HG02571 (cell line): ENCODE results near the gene PCDHB12.
"Not testable (repeated sequence)": the region's sequence is repeated elsewhere in the genome, so short reads cannot be mapped to it uniquely, and the experiment has no call there.

Experiments
- ATAC-seq: cut with Tn5 transposase; IDR thresholded peaks from one replicate; pipeline ENCODE4 v1.9.1; 2021; ENCODE audit warnings: mild to moderate bottlenecking, moderate library complexity; ENCODE audit not compliant: unreplicated experiment

Gene PCDHB12

DNA sequence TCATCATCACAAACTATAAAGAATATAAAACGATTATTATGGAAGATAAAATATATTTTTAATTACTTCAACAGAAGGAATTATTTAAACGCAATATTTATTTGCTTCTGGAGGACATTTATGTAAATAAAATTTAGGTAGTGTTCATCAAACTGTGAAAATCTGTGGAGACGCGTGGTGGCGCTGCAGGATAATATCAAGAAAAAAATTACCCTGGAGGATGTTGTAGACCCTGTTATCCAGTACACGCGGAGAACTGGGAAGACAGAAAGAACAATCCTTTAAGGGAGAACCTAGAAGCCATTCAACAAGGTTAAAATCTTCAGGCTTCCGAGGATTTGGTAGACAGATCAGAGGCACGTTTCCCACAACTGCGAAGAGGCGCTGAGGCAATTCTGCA lies at the start of gene PCDHB12:
PCDHB12 (plus strand) TSS at position 242 of the 400 bp plus-strand sequence. CDS start 189 bp downstream, outside the sequence.
- ATAC-seq = no peak

DNA sequence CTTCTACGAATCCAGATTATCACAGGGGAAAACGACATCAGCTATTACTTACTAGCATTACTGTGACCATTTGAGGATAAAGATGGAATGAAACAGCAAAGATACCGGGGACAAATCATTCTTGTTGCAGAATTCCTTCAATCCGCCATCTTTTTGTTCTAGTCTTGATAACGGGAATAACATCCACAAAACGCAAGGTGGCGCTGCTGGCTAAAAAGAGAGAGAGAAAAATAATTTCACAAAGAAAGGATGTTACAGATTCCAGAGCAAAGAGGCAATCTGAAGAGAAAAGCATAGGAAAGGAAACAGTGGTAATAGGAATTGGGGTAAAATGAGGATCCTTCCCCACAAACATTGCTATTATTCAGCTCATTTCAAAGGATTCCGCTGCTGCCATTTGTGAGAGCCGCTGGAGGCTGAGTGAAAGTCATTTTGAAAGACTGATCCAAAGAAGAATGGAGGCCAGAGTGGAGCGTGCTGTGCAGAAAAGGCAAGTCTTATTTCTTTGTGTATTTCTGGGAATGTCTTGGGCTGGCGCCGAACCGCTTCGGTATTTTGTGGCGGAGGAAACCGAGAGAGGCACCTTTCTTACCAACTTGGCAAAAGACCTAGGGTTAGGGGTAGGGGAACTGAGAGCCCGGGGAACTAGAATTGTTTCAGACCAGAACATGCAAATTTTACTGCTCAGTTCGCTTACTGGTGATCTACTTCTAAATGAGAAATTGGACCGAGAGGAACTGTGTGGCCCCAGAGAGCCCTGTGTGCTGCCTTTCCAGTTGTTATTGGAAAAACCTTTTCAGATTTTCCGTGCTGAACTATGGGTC lies 35.9 kb upstream of the PCDHB12 start, which contains the start of gene PCDHB7:
PCDHB7 (plus strand) TSS at position 264 of the 824 bp plus-strand sequence; CDS start at position 456, 192 bp downstream.
- no peak for ATAC-seq

DNA sequence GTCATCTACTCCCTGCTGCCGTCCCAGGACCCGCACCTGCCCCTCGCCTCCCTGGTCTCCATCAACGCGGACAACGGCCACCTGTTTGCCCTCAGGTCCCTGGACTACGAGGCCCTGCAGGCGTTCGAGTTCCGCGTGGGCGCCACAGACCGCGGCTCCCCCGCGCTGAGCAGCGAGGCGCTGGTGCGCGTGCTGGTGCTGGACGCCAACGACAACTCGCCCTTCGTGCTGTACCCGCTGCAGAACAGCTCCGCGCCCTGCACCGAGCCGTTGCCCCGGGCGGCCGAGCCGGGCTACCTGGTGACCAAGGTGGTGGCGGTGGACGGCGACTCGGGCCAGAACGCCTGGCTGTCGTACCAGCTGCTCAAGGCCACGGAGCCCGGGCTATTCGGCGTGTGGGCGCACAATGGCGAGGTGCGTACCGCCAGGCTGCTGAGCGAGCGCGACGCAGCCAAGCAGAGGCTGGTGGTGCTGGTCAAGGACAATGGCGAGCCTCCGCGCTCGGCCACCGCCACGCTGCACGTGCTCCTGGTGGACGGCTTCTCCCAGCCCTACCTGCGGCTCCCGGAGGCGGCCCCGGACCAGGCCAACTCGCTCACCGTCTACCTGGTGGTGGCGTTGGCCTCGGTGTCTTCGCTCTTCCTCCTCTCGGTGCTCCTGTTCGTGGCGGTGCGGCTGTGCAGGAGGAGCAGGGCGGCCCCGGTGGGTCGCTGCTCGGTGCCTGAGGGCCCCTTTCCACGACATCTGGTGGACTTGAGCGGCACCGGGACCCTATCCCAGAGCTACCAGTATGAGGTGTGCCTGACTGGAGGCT lies 34.0 kb upstream of the PCDHB12 start:
- not testable (repeated sequence) for ATAC-seq

DNA sequence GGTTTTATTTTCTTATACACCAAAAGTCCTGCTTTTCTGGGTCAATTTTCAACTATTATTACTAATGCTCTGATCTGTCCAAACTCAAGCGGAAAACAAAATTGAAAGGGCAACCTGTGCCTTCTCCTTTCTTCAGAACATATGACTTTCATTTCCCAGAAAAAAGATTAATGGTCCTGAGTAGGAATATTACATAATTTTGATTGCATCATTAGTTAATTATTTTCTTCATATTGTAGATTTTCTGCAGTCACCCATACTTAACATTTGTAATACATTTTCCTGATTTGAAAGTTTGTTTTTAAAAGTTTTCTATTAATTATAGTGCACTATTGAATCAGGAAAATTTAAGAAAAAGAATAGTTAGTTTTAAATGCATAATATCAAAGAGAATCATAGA lies 32.6 kb upstream of the PCDHB12 start:
- no peak for ATAC-seq

DNA sequence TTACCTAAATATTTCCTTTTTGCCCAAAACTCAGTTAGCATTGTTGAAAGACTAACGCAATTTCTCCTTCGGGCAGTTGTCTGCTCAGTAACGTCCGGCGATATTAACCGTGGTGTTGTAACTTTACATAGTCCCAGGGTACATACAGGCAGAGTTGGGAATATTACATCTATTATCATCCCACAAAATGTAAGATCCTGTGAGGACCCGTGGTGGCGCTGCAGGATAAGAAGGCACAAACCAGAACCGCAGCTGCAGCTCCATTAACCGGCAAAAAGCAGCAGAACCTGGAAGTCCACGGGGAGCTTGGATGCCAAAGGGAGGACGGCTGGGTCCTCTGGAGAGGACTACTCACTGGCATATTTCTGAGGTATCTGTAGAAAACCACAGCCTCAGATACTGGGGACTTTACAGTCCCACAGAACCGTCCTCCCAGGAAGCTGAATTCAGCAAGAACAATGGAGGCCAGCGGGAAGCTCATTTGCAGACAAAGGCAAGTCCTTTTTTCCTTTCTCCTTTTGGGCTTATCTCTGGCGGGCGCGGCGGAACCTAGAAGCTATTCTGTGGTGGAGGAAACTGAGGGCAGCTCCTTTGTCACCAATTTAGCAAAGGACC lies 30.8 kb upstream of the PCDHB12 start, which contains the start of gene PCDHB8:
PCDHB8 (plus strand) TSS at position 214 of the 615 bp plus-strand sequence; CDS start at position 459, 245 bp downstream.
- not testable (repeated sequence) for ATAC-seq

DNA sequence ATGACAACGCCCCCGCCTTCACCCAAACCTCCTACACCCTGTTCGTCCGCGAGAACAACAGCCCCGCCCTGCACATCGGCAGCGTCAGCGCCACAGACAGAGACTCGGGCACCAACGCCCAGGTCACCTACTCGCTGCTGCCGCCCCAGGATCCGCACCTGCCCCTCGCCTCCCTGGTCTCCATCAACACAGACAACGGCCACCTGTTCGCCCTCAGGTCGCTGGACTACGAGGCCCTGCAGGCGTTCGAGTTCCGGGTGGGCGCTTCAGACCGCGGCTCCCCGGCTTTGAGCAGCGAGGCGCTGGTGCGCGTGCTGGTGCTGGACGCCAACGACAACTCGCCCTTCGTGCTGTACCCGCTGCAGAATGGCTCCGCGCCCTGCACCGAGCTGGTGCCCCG lies 29.1 kb upstream of the PCDHB12 start:
- ATAC-seq = not testable (repeated sequence)

DNA sequence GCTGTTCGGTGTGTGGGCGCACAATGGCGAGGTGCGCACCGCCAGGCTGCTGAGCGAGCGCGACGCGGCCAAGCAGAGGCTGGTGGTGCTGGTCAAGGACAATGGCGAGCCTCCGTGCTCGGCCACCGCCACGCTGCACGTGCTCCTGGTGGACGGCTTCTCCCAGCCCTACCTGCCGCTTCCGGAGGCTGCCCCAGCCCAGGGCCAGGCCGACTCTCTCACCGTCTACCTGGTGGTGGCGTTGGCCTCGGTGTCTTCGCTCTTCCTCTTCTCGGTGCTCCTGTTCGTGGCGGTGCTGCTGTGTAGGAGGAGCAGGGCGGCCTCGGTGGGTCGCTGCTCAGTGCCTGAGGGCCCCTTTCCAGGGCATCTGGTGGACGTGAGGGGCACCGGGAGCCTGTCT lies 28.6 kb upstream of the PCDHB12 start:
- not testable (repeated sequence) for ATAC-seq

DNA sequence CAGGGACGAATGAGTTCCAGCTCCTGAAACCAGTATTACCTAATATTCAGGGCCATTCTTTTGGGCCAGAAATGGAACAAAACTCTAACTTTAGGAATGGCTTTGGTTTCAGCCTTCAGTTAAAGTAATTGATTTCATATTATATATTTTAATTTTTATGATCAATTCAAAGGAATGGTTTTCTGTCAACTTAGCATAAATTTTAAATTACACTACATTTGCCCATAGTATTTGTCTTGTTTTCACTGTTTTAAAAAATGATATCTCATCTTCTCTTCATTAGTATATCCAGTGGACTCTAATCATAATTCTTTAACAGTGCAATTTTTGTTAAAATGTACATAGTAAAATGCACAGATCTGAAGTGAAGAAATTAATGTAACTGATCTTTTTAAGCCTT lies 28.2 kb upstream of the PCDHB12 start:
- ATAC-seq = no peak

DNA sequence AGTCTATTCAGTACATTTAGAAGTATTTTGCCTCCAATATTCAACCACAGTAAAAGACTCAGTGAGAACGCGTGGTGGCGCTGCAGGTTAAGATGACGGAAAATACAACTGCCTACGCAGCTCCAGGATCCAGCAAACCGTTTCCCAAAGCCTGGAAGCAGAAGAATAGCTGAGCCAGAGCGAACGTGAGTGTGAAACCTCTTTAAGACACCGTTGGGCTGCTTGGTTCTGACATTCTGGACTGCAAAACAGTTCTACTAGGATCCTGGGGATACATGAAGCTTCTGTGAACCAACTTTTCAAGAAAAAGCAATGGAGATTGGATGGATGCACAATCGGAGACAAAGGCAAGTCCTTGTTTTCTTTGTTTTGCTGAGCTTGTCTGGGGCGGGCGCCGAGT lies 26.3 kb upstream of the PCDHB12 start, which contains the start of gene PCDHB16:
PCDHB16 (plus strand) TSS at position 140 of the 400 bp plus-strand sequence; CDS start at position 313, 173 bp downstream.
- ATAC-seq = no peak

DNA sequence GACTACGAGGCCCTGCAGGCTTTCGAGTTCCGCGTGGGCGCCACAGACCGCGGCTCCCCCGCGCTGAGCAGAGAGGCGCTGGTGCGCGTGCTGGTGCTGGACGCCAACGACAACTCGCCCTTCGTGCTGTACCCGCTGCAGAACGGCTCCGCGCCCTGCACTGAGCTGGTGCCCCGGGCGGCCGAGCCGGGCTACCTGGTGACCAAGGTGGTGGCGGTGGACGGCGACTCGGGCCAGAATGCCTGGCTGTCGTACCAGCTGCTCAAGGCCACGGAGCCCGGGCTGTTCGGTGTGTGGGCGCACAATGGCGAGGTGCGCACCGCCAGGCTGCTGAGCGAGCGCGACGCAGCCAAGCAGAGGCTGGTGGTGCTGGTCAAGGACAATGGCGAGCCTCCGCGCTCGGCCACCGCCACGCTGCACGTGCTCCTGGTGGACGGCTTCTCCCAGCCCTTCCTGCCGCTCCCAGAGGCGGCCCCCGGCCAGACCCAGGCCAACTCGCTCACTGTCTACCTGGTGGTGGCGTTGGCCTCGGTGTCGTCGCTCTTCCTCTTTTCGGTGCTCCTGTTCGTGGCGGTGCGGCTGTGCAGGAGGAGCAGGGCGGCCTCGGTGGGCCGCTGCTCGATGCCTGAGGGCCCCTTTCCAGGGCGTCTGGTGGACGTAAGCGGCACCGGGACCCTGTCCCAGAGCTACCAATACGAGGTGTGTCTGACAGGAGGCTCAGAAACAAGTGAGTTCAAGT lies 24.2 kb upstream of the PCDHB12 start:
- ATAC-seq = not testable (repeated sequence)

DNA sequence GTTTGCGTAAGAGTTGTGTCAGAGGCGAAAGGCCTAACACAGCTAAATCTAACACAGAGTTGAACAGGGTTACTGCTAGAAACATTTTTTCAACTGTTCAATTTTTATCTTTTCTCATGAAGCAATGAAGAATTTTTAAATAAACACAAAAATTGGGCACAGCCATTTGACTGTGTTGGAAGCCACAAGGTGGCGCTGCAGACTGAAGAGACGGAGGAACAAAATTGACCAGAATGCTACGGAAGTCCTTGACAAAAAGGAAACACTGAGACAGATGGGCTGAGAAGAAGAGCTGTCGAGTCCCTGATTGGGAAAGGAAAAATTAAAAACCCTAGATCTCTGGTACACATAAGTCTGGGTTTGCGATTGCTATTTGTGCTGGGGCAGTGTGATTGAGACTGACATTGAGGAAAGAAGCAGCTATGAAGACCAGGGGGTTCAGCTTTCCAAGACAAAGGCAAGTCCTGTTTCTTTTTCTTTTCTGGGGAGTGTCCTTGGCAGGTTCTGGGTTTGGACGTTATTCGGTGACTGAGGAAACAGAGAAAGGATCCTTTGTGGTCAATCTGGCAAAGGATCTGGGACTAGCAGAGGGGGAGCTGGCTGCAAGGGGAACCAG lies 21.5 kb upstream of the PCDHB12 start, which contains the start of gene PCDHB9:
PCDHB9 (plus strand) TSS at position 265 of the 616 bp plus-strand sequence; CDS start at position 423, 158 bp downstream.
- ATAC-seq = no peak

DNA sequence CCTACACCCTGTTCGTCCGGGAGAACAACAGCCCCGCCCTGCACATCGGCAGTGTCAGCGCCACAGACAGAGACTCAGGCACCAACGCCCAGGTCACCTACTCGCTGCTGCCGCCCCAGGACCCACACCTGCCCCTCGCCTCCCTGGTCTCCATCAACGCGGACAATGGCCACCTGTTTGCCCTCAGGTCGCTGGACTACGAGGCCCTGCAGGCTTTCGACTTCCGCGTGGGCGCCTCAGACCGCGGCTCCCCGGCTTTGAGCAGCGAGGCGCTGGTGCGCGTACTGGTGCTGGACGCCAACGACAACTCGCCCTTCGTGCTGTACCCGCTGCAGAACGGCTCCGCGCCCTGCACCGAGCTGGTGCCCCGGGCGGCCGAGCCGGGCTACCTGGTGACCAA lies 19.8 kb upstream of the PCDHB12 start:
- not testable (repeated sequence) for ATAC-seq

DNA sequence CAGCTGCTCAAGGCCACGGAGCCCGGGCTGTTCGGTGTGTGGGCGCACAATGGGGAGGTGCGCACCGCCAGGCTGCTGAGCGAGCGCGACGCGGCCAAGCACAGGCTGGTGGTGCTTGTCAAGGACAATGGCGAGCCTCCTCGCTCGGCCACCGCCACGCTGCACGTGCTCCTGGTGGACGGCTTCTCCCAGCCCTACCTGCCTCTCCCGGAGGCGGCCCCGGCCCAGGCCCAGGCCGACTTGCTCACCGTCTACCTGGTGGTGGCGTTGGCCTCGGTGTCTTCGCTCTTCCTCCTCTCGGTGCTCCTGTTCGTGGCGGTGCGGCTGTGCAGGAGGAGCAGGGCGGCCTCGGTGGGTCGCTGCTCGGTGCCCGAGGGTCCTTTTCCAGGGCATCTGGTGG lies 19.4 kb upstream of the PCDHB12 start:
- not testable (repeated sequence) for ATAC-seq

DNA sequence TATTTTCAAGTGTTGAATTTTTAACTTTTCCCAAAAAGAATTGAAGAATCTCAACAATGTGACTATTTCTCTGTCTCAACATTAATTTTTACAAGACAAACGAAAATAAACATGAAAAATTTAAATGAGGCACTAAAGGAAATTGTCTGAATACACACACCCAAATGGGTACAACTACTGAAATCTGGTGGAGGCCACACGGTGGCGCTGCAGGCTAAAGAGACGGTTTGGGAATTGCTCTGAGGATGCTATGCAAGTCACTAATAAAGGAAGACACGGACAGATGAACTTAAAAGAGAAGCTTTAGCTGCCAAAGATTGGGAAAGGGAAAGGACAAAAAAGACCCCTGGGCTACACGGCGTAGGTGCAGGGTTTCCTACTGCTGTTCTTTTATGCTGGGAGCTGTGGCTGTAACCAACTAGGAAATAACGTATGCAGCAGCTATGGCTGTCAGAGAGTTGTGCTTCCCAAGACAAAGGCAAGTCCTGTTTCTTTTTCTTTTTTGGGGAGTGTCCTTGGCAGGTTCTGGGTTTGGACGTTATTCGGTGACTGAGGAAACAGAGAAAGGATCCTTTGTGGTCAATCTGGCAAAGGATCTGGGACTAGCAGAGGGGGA lies 16.3 kb upstream of the PCDHB12 start, which contains the start of gene PCDHB10:
PCDHB10 (plus strand) TSS at position 244 of the 616 bp plus-strand sequence; CDS start at position 444, 200 bp downstream.
- ATAC-seq = no peak

DNA sequence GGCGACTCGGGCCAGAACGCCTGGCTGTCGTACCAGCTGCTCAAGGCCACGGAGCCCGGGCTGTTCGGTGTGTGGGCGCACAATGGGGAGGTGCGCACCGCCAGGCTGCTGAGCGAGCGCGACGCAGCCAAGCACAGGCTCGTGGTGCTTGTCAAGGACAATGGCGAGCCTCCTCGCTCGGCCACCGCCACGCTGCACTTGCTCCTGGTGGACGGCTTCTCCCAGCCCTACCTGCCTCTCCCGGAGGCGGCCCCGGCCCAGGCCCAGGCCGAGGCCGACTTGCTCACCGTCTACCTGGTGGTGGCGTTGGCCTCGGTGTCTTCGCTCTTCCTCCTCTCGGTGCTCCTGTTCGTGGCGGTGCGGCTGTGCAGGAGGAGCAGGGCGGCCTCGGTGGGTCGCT lies 14.2 kb upstream of the PCDHB12 start:
- not testable (repeated sequence) for ATAC-seq

DNA sequence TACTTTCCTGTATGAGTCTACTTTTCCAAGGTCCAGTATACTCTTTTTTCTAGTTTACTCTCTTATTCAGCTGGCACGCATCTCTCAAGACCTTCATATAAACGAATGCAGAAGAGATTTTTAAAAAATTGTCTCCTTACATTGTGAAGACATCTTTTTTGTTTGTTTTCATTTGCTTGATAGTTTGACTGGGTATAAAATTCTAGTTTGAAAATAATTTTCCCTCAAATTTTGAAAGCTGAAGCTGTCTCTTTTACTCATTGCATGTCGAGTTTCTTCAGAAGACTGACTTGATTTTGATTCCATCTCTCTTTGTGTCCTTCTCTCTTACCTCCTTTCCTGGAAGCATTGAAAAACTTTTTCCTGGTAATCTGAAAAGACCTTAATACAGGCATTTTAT lies 12.2 kb upstream of the PCDHB12 start:
- no peak for ATAC-seq

DNA sequence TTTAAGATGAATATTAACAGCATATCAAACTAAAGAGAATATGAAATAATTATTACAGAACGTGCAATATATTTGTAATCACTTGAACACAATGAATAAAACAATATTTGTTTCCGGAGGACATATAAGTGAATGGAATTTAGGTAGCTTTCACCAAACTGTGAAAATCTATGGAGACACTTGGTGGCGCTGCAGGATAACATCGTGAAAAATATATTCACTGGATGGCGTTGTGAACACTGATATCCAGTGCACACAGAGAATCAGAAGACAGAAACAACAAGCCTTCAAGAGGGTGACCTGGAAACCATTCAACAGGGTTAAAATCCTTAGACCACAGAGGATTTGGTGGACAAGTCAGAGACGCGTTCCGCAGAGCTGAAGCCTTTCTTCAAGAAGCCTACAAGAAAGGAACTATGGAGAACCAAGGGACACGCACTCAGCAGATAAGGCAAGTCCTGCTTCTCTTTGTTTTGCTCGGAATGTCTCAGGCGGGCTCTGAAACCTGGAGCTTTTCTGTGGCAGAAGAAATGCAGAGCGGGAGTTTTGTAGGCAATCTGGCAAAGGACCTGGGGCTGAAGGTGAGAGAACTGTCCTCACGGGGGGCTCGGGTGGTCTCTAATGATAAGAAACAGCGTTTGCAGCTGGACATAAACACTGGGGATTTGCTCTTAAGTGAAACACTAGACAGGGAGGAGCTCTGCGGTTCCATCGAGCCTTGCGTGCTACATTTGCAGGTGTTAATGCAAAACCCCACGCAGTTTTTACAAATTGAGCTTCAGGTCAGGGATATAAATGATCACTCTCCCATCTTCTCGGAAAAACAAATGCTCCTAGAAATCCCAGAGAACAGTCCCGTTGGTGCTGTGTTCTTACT lies 8.9 kb upstream of the PCDHB12 start, which contains the start of gene PCDHB11:
PCDHB11 (plus strand) TSS at position 269 of the 877 bp plus-strand sequence; CDS start at position 417, 148 bp downstream.
- ATAC-seq = no peak

DNA sequence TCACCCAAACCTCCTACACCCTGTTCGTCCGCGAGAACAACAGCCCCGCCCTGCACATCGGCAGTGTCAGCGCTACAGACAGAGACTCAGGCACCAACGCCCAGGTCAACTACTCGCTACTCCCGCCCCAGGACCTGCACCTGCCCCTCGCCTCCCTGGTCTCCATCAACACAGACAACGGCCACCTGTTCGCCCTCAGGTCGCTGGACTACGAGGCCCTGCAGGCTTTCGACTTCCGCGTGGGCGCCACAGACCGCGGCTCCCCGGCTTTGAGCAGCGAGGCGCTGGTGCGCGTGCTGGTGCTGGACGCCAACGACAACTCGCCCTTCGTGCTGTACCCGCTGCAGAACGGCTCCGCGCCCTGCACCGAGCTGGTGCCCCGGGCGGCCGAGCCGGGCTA lies 7.4 kb upstream of the PCDHB12 start:
- not testable (repeated sequence) for ATAC-seq
